HG02678 (cell line): ENCODE data around the gene SLC1A2.

Experiments used
- ATAC-seq: cut with Tn5 transposase; IDR thresholded peaks from one replicate; pipeline ENCODE4 v1.9.1; 2021; ENCODE audit warnings: mild to moderate bottlenecking, moderate library complexity; ENCODE audit not compliant: unreplicated experiment

Gene SLC1A2

DNA sequence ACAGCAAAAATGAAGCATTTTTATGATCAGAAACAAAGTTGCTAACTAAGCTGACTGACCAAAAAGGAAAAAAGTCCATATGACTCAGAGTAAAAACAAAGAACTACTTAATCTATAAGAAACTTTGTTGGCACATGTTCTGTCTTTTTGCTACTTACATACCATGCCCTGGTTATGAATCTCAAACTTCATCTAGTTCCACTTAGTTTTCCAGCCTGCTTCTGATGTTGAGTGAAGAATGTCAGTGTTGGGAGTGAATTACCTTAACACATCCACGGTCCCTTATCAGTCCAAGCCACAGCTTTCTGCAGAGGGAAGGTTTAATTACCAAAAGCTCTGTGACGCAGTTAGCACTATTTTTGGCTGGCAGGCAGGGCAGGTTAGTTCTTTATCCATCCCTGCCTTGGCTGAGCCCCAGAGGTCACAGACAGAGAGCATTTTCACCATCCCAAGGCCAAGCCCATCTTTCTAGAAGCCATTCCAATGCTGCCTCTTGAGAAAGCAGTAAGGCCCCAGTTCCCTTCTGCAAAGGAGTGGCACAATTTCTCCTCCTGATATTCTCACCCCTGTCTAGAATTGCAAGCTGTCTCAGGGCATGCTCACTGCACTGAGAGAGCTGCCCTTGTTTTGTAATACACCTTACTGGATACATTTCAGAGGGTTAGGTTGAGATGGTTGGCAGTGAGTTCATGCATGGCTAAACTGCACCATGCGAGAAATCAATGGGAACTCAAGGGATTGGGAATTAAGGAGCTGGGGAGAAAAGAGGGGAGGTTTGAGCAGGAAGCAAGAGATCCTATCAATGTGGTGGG, 67.1 kb downstream of the SLC1A2 start:
- ATAC-seq = no peak

DNA sequence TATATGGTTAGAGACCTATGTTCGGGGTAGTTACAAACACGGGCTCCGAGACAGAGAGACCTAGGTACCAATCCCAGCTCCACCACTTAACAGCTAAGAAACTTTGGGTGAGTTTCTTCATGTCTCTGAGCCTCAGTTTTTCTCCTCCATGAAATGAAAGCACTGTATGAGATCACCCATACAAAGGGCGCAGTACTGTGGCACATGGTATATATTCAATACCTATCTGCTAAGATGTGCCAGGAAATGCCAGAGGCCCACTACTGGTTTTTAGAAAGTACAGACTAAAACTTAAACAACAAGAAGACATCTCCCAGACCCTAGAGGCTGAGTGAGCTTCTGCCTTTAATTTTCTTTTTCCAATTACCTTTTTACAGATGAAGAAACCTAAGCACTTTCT, 69.5 kb downstream of the SLC1A2 start:
- ATAC-seq = no peak

DNA sequence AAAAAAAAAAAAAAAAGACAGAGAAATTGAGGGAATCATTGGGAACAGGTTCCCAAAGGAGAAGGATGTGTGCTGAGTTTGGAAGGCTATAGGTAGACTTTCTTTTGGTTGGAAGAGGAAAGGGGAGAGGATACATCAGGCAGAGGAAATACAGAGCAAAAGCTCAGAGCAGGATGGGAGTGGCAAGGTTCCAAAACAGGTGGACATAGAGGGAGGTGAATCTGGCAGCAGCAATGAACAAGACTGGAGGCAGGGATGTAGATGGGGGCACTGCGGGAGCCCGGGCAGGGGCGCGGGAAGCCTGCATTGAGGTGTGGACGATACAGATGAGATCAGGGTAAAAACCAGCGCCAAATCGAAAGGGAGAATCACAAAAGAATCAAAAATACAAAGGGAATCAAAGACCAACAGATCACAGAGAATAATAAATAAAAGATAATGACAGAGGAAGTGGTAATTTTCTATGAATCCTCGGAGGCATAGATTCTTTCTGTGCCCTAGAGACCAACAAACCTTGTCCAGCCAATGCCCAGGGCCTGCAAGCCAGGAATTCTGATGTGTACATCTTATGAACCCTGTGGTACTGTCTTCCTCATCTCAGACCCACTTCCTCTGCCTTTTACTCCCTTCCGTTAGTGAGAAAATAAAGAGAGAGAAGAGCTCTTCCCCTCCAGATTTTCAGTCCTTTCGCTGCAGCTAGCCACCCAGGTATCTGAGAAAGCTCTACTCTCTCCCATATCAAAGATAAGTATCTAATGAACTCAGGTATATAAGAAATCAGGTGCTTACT, 70.3 kb downstream of the SLC1A2 start:
- no peak for ATAC-seq

DNA sequence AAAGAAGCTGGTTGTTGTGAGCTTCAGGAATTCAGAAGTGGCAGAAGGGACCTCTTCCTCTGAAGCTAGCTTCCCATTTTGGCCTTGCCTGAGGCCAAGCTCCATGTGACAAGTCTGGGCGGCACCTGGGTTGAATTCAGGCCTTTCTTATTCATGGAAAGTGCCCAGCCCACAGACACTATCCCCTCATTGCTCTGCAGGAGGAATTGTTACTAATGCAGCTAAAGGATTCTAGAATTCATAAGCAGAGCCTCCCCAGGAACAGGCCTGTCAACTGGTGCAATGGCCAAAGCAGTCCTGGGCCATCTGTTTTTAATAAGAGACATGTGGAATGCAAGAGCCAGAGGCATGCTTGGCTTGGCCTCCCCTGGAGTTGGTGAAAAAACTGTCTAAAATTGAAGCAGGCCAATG, 71.4 kb downstream of the SLC1A2 start:
- ATAC-seq = no peak

DNA sequence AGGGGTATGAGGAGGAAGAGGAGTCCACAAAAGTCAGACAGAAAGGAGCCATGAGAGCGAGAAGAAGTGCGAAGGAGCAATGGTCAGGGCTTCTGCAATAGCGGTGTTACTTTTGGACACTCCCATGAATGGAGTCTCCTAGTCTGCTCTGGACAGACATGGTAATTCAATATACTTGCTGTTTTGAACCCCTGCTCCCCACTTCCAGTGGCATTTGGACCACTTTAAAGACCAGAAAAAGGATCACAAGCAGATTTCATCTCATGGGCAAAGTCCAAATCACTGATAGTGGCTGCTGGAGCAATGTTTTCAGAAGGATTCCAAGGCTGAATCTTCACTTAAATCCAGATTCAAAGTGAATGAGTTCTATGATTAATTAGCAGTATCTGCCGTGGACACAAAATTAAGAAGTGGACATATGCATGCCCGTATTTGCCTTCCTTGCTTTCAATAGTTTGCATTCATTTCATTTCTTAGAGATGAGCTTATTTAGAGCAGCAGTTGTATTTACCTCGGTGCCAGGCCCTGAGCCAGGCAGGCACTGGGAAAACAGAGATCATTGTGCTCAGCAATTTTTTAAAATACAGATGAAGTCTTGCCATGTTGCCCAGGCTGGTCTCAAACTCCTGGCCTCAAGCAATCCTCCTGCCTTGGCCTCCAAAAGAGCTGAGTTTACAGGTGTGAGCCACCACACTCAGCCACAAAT, 72.0 kb downstream of the SLC1A2 start:
- no peak for ATAC-seq

DNA sequence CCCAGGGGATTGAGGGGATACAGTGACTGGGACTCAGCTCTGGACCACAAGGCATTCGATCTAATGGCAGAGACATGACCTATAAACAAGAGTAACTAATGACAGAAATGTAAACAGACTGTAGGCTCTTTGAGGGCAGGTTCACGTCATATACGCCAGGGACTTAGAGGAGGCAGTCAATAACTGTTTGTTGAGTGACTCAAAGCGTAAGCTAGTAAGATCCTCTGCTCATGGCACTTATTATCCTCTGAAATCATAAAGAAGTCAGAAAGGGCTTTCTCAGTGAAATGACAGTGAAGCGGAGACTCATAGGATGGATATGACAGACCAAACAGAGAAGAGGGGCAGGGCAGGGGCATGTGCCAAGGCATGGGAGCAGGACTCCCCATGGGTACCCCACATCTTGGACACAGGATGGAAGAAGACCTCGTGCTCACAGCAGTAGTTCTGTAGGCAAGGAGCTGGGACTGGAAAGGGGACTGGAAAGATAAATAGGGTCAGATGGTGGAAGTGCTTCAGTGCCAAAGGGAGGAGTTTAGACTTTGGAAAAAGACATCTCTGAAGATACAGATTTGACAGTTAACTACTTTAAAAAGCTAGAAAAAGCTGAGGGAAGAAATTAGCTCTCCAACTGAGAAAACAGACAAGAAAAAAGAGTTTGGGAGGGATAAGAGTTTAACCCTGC, 72.7 kb downstream of the SLC1A2 start:
- ATAC-seq = no peak

DNA sequence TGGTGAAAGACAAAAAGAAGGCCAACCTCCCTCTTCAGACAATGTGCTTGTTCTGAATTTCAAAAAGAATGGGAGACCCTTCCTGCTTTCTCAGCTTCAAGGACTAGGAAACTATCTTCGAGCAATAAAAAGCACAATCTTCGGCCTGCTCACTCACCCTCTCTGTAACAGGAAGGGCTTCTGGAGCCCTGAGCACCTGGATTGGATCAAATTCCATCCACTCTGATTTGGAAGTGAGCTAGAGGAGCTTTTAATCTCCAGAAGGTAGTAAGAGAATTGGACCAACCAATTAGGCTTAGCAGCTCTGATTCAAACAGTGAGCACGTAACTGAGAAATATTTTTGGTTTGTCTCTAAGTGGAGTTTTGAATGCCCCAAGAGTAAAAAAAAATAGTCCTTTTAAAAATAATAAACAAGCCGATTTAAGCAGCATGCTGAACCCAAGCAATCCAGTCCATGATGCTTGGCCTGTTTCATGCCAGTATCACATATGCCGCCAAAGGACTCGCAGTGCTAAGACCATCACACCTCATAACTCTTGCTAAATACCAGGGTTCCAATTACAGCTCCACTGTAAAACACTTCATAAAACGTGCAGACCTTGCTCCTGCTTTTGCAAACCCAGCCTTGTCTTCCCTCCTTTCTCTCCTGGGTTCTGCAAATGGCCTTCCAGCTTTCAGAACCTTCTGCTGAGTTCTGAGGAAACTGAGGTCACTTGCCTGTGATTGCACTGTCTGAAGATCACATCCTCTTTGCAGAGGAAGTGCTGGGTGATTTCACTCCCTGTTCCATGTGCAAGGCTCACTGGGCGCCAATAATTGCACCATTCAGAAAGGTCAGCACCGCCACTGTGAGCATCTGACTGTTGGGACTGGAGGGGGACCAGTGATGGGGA, 74.4 kb downstream of the SLC1A2 start:
- no peak for ATAC-seq

DNA sequence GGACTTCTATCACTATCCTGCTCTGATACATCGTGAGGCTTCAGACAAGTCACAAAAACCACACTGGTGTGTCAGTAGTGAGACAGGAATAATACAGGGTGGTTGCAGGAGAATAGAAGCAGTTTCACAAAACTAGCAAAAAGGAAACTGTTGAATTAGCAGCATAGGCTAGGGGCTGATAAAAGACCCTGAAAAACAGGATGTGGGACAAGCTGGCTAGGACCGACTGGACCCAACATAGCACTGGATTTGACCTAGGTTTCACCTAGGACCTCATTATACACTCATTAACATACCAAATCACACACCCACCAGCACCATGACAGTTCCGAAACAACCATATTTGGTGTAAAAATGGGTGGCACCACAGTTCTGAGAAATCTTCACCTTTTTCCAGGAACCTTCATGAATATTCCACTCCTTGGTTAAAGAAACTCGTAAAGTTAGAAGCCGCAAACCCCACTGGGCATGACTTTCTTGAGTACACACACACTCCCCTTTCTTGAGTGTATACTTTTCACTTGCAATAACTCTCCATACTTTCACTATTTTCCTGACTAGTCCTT, 76.2 kb downstream of the SLC1A2 start:
- no peak for ATAC-seq

DNA sequence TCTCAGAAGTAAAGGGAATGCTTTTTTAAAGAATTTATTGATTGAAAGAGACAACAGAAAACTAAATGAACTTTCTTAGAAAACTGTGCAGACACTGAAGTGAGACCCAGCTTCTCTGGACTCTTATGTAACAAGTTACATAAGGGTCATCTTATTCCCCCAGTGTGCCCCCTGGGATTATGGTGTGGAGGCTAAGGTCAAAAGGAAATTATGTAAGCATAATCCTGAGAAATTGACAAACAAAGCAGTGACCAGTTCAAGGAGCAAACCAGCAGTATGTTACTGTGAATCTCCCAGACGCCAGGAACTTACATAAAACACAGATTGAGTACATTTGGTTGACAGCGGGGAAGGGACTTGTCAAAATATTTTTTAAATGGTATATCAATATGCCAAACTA, 78.6 kb downstream of the SLC1A2 start:
- no peak for ATAC-seq

DNA sequence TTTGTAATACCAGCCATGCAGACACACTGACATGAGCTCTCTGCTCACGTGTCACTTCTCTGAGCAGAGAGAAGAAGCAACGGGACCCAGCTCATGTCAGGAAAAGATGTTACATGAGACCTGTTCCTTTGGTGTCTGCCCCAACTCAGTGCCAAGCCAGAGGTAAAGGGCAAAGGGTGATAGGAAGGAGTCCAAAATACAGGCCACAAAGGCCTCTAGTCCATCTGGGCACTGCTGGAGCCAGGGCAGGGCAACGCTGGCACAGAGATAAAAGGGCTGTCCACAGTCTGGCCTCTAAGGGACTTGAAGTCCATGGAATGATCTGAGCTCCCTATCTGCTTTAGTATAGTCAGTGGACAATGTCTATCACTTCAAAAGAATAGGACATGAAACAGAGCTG, 79.3 kb downstream of the SLC1A2 start:
- ATAC-seq = no peak

DNA sequence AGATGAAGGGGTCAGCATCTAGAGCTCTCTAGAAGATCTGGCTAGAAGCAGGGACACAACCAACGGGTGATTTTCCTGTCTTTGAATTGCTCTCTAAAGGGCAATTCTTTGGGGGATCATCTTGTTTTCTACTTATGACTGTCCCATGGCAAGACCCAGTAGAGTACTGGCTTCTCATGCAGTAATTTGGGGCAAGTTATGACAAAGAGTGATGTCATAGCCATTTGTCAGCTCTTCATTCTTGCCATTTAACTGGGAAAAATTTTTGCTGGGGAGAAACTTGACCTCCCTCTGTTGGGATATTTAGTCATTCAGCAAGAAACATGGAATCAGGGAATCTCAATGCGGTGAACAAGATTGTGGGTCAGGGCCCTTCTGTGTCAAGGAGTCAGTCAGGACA, 80.4 kb downstream of the SLC1A2 start:
- no peak for ATAC-seq

DNA sequence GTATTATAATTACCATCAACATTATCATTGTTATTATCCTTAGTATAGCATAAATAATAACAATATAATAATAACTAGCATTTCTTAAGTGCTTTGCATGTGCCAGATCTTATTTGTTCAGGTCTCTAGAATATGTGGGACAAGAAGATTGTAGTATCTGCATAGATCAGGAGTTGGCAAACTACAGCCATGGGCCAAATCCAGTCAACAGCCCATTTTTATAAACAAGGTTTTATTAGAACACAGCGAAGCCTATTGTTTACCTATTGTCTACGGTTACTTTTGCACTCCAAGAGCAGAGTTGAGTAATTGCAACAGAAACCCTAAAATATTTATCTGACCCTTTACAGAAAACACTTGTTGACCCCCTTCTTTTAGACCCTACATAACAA, 81.4 kb downstream of the SLC1A2 start:
- ATAC-seq = no peak

DNA sequence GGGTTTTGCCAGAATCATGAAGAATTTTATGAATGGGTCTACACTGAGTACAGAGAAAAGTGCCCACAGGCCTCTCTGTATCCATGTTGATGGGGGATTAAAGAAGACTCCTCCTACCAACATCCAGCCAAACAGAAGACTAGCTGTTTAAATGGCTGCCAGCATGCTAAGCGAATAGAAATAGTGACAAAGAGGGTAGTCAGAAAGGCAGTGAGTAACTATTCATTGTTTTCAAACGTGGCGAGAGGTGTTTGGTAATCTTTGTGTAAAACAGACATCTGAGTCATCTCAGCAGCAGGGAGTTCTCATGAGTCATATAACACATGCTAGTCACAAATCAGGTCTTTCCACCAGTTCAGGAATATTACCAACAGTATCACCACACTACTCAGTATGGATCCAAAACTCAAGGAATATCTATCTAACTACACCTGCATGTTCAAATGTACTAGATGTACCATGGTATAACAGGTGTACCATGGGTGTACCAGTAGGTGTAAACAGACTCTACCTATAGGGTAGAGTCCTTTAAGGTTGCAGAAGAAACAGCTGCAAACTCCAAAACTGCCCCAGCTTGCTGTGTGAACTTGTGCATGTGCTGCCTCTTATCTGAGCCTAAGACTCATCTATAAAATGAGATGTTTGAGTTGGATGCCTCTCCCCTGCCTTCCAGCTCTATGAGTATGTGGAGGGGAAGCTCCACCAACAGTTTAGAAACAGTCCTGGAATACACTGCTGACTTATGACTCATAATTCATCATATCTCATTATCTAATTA, 82.0 kb downstream of the SLC1A2 start:
- no peak for ATAC-seq

DNA sequence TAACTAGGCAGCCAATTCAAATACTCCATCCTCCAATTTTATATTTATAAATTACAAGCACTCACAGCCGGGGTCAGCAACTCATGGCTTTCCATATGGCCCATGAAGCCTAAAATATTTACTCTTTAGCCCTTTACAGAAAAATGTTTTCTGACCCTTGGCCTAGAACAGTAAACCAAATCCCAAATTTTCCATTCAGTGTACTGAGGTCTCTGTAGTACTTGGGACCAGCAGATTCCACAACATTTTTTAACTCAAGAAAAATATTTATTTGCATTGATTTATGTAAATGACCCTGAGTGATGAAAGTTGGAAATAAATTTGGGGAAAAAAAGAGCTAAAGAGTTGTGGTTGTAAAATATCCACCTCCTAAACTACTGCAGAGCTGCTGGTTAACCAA, 82.6 kb downstream of the SLC1A2 start:
- no peak for ATAC-seq

DNA sequence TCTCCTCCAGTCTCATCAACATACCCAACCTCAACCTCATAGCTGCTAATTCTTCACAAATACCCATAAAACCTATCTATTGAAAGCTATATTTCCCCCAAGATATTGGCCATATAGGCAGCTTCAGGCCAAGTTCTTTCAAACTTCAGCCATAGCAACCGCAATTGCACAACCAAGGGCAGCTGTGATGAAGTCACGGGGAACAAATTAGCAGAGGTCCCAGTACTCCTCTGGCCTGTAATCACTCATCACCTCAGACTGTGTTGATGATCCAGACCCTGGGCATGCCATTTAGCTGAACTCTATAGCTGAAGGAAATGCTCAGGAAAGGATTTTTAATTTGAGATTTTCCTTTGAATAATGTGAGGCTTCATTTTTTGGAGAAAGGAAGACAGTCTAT, 84.1 kb downstream of the SLC1A2 start:
- no peak for ATAC-seq

DNA sequence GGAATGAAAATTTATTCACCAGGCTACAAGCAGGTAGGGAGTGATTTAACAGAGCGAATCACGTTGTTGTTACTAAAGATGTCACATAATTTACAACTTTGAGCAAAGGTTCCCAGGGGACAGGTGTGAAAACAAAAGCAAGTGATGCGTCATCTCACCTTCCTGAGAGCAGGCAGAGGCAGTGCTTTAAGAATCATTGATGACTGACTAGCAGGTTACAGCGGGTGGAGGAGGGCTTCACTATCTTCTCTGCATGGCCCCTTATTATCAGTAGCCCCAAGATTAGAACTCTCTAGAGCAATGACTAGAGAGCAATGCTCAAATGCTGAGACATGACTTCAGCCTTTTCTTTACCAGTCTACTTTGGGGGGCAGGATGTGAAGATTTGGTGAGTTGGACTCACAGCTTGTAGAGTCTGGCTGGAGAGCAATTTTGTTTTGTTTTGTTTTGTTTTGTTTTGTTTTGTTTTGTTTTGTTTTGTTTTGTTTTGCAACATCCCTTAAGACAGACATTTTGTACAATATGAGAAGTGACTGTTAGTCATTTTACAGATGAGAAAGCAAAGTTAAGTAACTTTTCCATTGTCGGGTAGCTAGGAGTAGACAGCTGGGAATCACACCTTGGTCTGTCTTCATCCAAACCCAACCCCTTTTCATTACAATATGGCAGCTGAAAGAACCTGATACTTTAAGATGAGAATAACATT, 84.8 kb downstream of the SLC1A2 start:
- ATAC-seq = peak; percentile 68

DNA sequence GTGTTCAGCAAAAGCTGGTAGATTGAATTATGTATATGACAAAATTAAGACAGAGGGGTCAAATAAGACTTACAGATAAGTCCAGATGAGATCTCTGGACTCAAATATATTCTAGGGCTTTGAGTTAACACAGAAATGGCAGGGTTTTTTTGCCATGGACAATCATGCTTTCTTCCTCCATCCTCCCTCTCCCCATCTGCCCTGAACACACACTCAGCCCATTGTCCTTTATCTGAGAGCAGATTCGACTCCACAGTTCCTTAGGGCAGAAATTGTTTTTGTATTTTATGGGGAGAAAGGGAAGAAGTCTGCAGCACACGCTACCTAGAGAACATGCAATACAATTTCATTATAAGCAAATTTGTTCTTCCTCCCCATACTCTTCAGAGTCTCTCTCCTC, 86.8 kb downstream of the SLC1A2 start:
- ATAC-seq = no peak

DNA sequence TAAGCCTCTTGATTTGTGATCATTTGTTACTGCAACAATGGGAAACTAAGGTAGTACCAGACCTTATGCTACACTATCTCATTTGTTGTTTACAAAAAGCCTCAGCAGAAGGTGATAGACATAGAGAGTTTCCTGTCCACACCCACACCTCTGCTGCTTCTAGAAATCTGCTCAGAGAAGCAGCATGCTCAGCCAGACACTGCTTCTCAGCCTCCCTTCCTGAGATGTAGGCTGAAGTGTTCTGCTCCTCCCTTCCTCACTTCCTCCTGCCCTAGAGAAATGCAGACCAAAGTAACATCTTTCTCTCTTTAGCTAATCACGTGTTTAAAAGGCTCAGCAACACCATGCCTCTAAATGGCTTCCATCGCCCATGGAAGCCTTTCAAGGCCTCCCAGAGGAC, 88.4 kb downstream of the SLC1A2 start:
- ATAC-seq = peak; percentile 48
